Glutamatergic neuron (in vitro differentiated cells): ENCODE data around the gene LRRFIP1. TPM values are rescaled to one million over a fixed set of nuclear protein-coding genes. Genes with fewer than 3 reads are reported as not detected.
"Not testable (repeated sequence)": the region's sequence is repeated elsewhere in the genome, so short reads cannot be mapped to it uniquely, and the experiment has no call there.

Experiments used
- DNase-seq: peaks from one replicate; pipeline ENCODE4 v3.0.0; 2022
- H3K27ac Mint-ChIP-seq: one replicate; pipeline ENCODE4 v1.8.0; 2020; ENCODE audit warnings: mild to moderate bottlenecking, mixed read lengths, inconsistent platforms; ENCODE audit not compliant: unreplicated experiment
- H3K27me3 Mint-ChIP-seq: one replicate; pipeline ENCODE4 v1.8.0; 2020; ENCODE audit warnings: mild to moderate bottlenecking, moderate library complexity, mixed read lengths, inconsistent platforms; ENCODE audit not compliant: unreplicated experiment
- H3K36me3 Mint-ChIP-seq: one replicate; pipeline ENCODE4 v1.8.0; 2020; ENCODE audit warnings: mild to moderate bottlenecking, mixed read lengths, inconsistent platforms; ENCODE audit not compliant: unreplicated experiment
- H3K4me1 Mint-ChIP-seq: one replicate; pipeline ENCODE4 v1.8.0; 2020; ENCODE audit warnings: mild to moderate bottlenecking, low read depth, mixed read lengths, inconsistent platforms; ENCODE audit not compliant: unreplicated experiment
- H3K4me3 Mint-ChIP-seq: one replicate; pipeline ENCODE4 v1.8.0; 2020; ENCODE audit warnings: mild to moderate bottlenecking, mixed read lengths, inconsistent platforms; ENCODE audit not compliant: unreplicated experiment
- H3K9me3 Mint-ChIP-seq: one replicate; pipeline ENCODE4 v1.8.0; 2020; ENCODE audit warnings: mild to moderate bottlenecking, moderate library complexity, mixed read lengths, inconsistent platforms; ENCODE audit not compliant: unreplicated experiment
- total RNA-seq: library from RNA; stranded (reverse); fragmentation: NEBNext Ultra II Directional; extraction: Animal tissue kit (Norgen Biotek cat#: 25700); gene quantifications from one replicate; pipeline ENCODE4 v1.2.1, GENCODE V29; 2021; ENCODE audit not compliant: unreplicated experiment
- TF ChIP-seq, protein P1 (sequence below): fragments of 200-600 bp; sonication (generic); IDR thresholded peaks from one replicate; pipeline ENCODE4 v1.5.0; 2021; ENCODE audit not compliant: partially characterized antibody, unreplicated experiment

LRRFIP1 gene
- total RNA-seq, 1 donor from 2014 or later: 112 TPM

GRCh38 chr2:237664151-237664550 is 36.8 kb downstream of the LRRFIP1 start:
- no peak overlapping the region for H3K4me3 Mint-ChIP-seq
- no peaks in the 10 kb centered on the region for H3K36me3 Mint-ChIP-seq
- no peak for DNase-seq
- H3K27ac Mint-ChIP-seq: no peak overlapping the region
- peaks cover 46% of the 10 kb centered on the region for H3K4me1 Mint-ChIP-seq
- peaks cover 8% of the 10 kb centered on the region for H3K27me3 Mint-ChIP-seq
- H3K9me3 Mint-ChIP-seq: peaks cover 4% of the 10 kb centered on the region
- TF ChIP-seq, protein P1, sequence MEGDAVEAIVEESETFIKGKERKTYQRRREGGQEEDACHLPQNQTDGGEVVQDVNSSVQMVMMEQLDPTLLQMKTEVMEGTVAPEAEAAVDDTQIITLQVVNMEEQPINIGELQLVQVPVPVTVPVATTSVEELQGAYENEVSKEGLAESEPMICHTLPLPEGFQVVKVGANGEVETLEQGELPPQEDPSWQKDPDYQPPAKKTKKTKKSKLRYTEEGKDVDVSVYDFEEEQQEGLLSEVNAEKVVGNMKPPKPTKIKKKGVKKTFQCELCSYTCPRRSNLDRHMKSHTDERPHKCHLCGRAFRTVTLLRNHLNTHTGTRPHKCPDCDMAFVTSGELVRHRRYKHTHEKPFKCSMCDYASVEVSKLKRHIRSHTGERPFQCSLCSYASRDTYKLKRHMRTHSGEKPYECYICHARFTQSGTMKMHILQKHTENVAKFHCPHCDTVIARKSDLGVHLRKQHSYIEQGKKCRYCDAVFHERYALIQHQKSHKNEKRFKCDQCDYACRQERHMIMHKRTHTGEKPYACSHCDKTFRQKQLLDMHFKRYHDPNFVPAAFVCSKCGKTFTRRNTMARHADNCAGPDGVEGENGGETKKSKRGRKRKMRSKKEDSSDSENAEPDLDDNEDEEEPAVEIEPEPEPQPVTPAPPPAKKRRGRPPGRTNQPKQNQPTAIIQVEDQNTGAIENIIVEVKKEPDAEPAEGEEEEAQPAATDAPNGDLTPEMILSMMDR: no peak

- TF ChIP-seq, protein P1: no peak
- H3K4me3 Mint-ChIP-seq: no peak overlapping the region
- peaks cover 4% of the 10 kb centered on the region for H3K9me3 Mint-ChIP-seq
- peaks cover 8% of the 10 kb centered on the region for H3K27me3 Mint-ChIP-seq
- H3K4me1 Mint-ChIP-seq: peaks cover 50% of the 10 kb centered on the region
- no peak for DNase-seq
- no peak overlapping the region for H3K27ac Mint-ChIP-seq
- no peaks in the 10 kb centered on the region for H3K36me3 Mint-ChIP-seq
Observed at GRCh38 chr2:237665713-237666143, 38.3 kb downstream of the LRRFIP1 start.

GRCh38 chr2:237666606-237667005 is 39.2 kb downstream of the LRRFIP1 start:
- no peak overlapping the region for H3K4me3 Mint-ChIP-seq
- TF ChIP-seq, protein P1: no peak
- no peak for DNase-seq
- peaks cover 8% of the 10 kb centered on the region for H3K27me3 Mint-ChIP-seq
- H3K27ac Mint-ChIP-seq: peak overlapping the region; percentile 56
- H3K9me3 Mint-ChIP-seq: peaks cover 4% of the 10 kb centered on the region
- H3K4me1 Mint-ChIP-seq: peaks cover 54% of the 10 kb centered on the region
- H3K36me3 Mint-ChIP-seq: no peaks in the 10 kb centered on the region

DNA sequence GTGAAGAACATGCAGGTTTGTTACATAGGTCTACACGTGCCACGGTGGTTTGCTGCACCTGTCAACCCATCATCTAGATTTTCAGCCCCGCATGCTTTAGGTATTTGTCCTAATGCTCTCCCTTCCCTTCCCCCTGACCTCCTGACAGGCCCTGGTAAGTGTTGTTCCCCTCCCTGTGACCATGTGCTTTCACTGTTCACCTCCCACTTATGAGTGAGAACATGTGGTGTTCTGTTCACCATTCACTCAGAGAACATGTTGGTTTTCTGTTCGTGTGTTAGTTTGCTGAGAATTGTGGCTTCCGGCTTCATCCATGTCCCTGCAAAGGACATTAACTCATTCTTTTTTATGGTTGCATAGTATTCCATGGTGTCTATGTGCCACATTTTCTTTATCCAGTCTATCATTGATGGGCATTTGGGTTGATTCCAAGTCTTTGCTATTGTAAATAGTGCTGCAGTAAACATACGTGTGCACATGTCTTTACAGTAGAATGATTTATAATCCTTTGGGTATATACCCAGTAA is 39.7 kb downstream of the LRRFIP1 start:
- Mint-ChIP-seq H3K27ac (peak overlapping the region; percentile 56), H3K4me1 (peaks cover 57% of the 10 kb centered on the region)
- H3K27me3 Mint-ChIP-seq, H3K9me3 Mint-ChIP-seq, DNase-seq, H3K36me3 Mint-ChIP-seq, H3K4me3 Mint-ChIP-seq: not testable (repeated sequence)

DNA sequence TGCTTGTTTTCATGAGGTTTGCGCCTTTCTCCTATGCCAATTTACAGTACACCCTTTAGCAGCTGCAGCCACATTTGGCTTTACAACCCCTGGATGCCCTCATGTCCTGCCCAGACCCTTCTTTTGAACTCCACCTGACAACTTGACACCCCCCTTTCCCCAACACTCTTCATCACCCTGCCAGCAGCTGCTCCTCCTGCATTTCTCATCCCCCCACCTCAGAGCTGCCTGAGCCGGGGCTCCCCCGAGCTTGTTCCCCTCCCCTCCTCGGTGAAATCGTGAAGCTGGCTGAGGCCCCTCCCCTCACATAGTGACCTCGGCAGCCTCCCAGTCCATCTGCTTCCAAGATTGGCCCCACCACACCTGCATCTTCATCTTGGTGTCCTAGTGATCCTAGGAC is 40.5 kb downstream of the LRRFIP1 start:
- Mint-ChIP-seq H3K36me3 (no peaks in the 10 kb centered on the region), H3K4me3 (peak overlapping the region; percentile 56), H3K9me3 (peaks cover 2% of the 10 kb centered on the region), H3K4me1 (peaks cover 49% of the 10 kb centered on the region), H3K27me3 (peaks cover 3% of the 10 kb centered on the region), H3K27ac (peak overlapping the region; percentile 76)
- TF ChIP-seq, protein P1: no peak
- DNase-seq: no peak
